Tibial nerve (tissue), 3 donors: Measurements from ENCODE around the gene RNF151.

Source experiments
- CTCF ChIP-seq, 5 experiments: fragments of 200-600 bp in 3 of 5; fragments of 450-650 bp in 2 of 5; sonication (generic) in 3 of 5; IDR thresholded peaks; one replicate each; pipeline ENCODE4 v1.5.1; 2016 to 2019; ENCODE audit warnings: antibody characterized with exemption in 5 of 5, mild to moderate bottlenecking in 3 of 5, moderate library complexity in 2 of 5
- POLR2A ChIP-seq, 2 donors: fragments of 450-650 bp; IDR thresholded peaks; one replicate each; pipeline ENCODE4 v1.6.1; 2017; ENCODE audit warnings: antibody characterized with exemption in 2 of 2, mild to moderate bottlenecking in 2 of 2, moderate library complexity in 2 of 2

DNA sequence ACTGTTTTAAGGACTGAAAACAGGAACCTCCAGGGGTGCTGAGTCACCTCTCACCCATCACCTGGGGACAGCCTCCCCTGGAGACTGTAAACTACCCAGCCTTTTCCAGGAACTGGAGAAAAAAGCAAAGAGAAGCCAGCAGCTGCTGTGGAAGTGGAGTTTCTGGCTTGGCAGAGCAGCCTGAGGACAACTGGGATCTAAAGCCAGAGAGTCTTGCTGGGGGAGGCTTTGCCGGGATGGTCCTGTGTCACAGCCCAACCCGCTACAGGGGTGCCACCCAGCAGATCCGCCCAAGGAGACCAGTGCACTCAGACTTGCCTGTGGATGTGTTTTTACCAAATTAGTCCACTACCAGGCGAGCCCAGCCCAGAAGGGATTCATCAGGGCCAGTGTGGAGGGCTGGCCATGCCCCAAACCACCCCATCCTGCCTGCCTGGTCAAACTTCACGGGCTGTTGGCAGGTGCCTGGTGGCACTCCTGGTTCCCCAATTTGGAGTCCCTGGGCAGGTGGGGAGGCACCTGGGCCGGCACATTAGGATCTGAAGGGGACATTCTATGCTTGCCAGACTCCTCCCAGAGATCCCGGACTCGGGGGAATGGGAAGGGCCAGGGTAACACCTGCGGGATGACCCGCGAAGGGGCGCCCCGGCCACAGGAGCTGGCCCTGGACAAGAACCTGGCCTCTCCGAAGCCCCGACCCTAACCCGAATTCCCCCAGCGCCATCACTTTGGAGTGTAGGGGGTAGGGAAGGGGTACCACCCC is 24.4 kb upstream of the RNF151 start:
- no peak for TF ChIP-seq CTCF (IDR thresholded peaks at IDR 0.05)
- no peak for TF ChIP-seq POLR2A (IDR thresholded peaks at IDR 0.05)
